T-cell (primary cell): ENCODE data around the gene SLFNL1. TPM values are rescaled to one million over a fixed set of nuclear protein-coding genes. Genes with fewer than 3 reads are reported as not detected.

Source experiments
- ATAC-seq, 4 experiments: fragments of 200-7000 bp in 3 of 4; fragments of 150-1000 bp in 1 of 4; cut with Tn5 transposase; replicated peaks in 1 of 4; 1 replicate in 3 of 4; 2 replicates in 1 of 4; pipeline ENCODE4 v1.10.0; 2021; ENCODE audit warnings: moderate library complexity in 3 of 4, mild to moderate bottlenecking in 2 of 4, moderate number of reproducible peaks in 1 of 4
- CTCF ChIA-PET, 2 donors: fragments of 300-600 bp; sonication (Branson Sonifier 250); formaldehyde crosslinking; loops; one replicate each; lab custom pipeline; 2022; ENCODE audit warnings: antibody characterized with exemption in 2 of 2; lab: Charles Lee
- POLR2A ChIA-PET, 2 donors: fragments of 300-600 bp; sonication (Branson Sonifier 250); formaldehyde crosslinking; loops; one replicate each; lab custom pipeline; 2022; ENCODE audit warnings: antibody characterized with exemption in 2 of 2; lab: Charles Lee
- DNase-seq, 35 experiments: peaks; one replicate each; pipeline versions ENCODE4 v3.0.0 to v3.0.0-alpha.2; 2013 to 2023
- H3K27ac ChIP-seq: one replicate; pipeline ENCODE4 v1.5.1; 2013; ENCODE audit warnings: low read length
- H3K27me3 ChIP-seq, 2 experiments: replicated peaks in 1 of 2; 1 replicate in 1 of 2; 2 replicates in 1 of 2; pipeline versions ENCODE4 v1.6.1 to v1.7.0; 2013; ENCODE audit warnings: low read length in 1 of 2, mixed read lengths in 1 of 2; ENCODE audit not compliant: control insufficient read depth in 2 of 2, insufficient read depth in 2 of 2; ENCODE audit errors: extremely low read depth in 1 of 2
- H3K36me3 ChIP-seq, 2 donors: 1 replicate in 1 of 2; 2 replicates in 1 of 2; pipeline versions ENCODE4 v1.6.1 to v1.7.0; 2013; ENCODE audit warnings: low read length in 1 of 2; ENCODE audit not compliant: control insufficient read depth in 2 of 2, insufficient read depth in 1 of 2; ENCODE audit errors: extremely low read depth in 1 of 2
- H3K4me1 ChIP-seq, 2 experiments: 1 replicate in 1 of 2; 2 replicates in 1 of 2; pipeline versions ENCODE4 v1.6.1 to v1.7.0; 2013; ENCODE audit warnings: low read length in 2 of 2, mixed read lengths in 1 of 2; ENCODE audit not compliant: insufficient read depth in 2 of 2, control insufficient read depth in 1 of 2; ENCODE audit errors: extremely low read depth in 1 of 2
- H3K4me3 ChIP-seq, 2 donors: 1 replicate in 1 of 2; 2 replicates in 1 of 2; pipeline versions ENCODE4 v1.5.1 to v1.7.0; 2013; ENCODE audit warnings: mild to moderate bottlenecking in 2 of 2, low read length in 1 of 2, moderate library complexity in 1 of 2; ENCODE audit not compliant: control insufficient read depth in 1 of 2; ENCODE audit errors: extremely low read depth in 1 of 2
- H3K9me3 ChIP-seq: 2 replicates; pipeline ENCODE4 v1.7.0; 2013
- H3K27ac Mint-ChIP-seq, 2 donors: one replicate each; pipeline ENCODE4 v1.8.0; 2020 to 2021; ENCODE audit warnings: mild to moderate bottlenecking in 2 of 2, mixed read lengths in 2 of 2
- H3K27me3 Mint-ChIP-seq, 2 donors: one replicate each; pipeline ENCODE4 v1.8.0; 2021 to 2022; ENCODE audit warnings: mixed read lengths in 2 of 2
- H3K36me3 Mint-ChIP-seq: one replicate; pipeline ENCODE4 v1.8.0; 2021; ENCODE audit warnings: mixed read lengths
- H3K4me1 Mint-ChIP-seq, 3 donors: one replicate each; pipeline ENCODE4 v1.8.0; 2020 to 2022; ENCODE audit warnings: mixed read lengths in 3 of 3, mild to moderate bottlenecking in 1 of 3
- H3K4me3 Mint-ChIP-seq, 3 donors: one replicate each; pipeline ENCODE4 v1.8.0; 2020 to 2022; ENCODE audit warnings: mild to moderate bottlenecking in 3 of 3, mixed read lengths in 3 of 3, moderate library complexity in 3 of 3
- H3K9me3 Mint-ChIP-seq, 3 donors: one replicate each; pipeline ENCODE4 v1.8.0; 2020 to 2022; ENCODE audit warnings: mixed read lengths in 3 of 3
- WGBS: methylation state at CpG from one replicate; pipeline ENCODE4 v1.1.5; 2013; ENCODE audit warnings: missing lambda C conversion rate; ENCODE audit not compliant: insufficient coverage; 5-methylcytosine and 5-hydroxymethylcytosine counted together
- total RNA-seq, 35 experiments: library from RNA in 6 of 35; stranded (reverse) in 6 of 35; fragments of 120-200 nt in 1 of 35; gene quantifications; one replicate each; pipeline versions ENCODE4 v1.2.1 to v1.2.4 and lab custom pipeline; 2013 to 2026

The SLFNL1 gene
- total RNA-seq, 5 donors from 2014 or later (not counting 1 experiment from before 2014, with no cell fraction given): 0.25 to 0.98 (median 0.82) TPM

DNA sequence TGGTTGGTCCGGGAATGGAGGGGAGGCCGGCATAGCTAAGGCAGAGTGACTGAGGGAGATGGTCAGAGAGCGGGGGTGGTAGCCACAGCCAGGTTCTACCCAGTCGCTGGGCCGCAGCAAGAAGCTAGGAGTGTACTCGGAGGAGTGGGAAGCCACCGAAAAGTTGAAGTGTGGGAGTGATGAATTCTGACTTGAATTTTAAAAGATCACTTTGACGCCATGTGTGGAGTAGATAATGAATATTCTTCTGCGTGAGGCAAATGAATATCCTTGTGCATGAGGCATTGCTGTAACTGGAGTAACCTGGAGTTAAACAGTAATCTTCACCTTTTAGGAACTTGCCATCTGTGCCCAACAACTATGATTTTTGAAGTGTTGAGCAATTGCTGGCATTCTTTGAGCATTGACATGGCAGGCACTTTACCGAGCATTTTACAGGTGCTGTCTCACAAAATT is 35.2 kb downstream of the SLFNL1 start:
- Mint-ChIP-seq H3K9me3 (no peaks in the 10 kb centered on the region), H3K27me3 (no peaks in the 10 kb centered on the region), H3K4me3 (no peak overlapping the region), H3K4me1 (peaks cover 7 to 19% (median 15%) of the 10 kb centered on the region in 3 donors), H3K27ac (no peak overlapping the region), H3K36me3 (peaks cover 75% of the 10 kb centered on the region)
- peaks cover 0 to 67% of the 10 kb centered on the region in 2 donors for H3K36me3 ChIP-seq
- no peak overlapping the region for H3K27ac ChIP-seq
- H3K4me1 ChIP-seq: peaks cover 0 to 6% of the 10 kb centered on the region in 2 experiments
- H3K27me3 ChIP-seq: no peaks in the 10 kb centered on the region
- POLR2A ChIA-PET: interaction anchor here in 1 of 2 donors (0.7 kb wide), 1 partner anchor 81 kb away, joined by 8 read pairs; no protein-coding TSS in a partner anchor
- CTCF ChIA-PET: interaction anchor here in 1 of 2 donors (1.0 to 1.1 kb wide), 2 partner anchors 11 to 18 kb away, joined by 3 to 4 read pairs; no protein-coding TSS in a partner anchor
- WGBS: 97% methylated on average over 9 of the region's 10 CpGs
- H3K9me3 ChIP-seq: no peaks in the 10 kb centered on the region
- ATAC-seq (no peak), DNase-seq (no peak)
- H3K4me3 ChIP-seq: no peak overlapping the region

- Mint-ChIP-seq H3K27ac (no peak overlapping the region), H3K4me3 (no peak overlapping the region), H3K27me3 (no peaks in the 10 kb centered on the region), H3K9me3 (no peaks in the 10 kb centered on the region), H3K4me1 (peaks cover 12 to 24% (median 19%) of the 10 kb centered on the region in 3 donors), H3K36me3 (peaks cover 71% of the 10 kb centered on the region)
- no peaks in the 10 kb centered on the region for H3K9me3 ChIP-seq
- ATAC-seq (no peak), DNase-seq (no peak)
- H3K27ac ChIP-seq: no peak overlapping the region
- POLR2A ChIA-PET: no interaction called here
- H3K27me3 ChIP-seq: no peaks in the 10 kb centered on the region
- peaks cover 0 to 67% of the 10 kb centered on the region in 2 donors for H3K36me3 ChIP-seq
- H3K4me1 ChIP-seq: peaks cover 2 to 9% of the 10 kb centered on the region in 2 experiments
- no peak overlapping the region for H3K4me3 ChIP-seq
- 71% methylated on average over 3 of the region's 3 CpGs for WGBS
- CTCF ChIA-PET: no interaction called here
Observed at GRCh38 chr1:40985875-40986274, 35.6 kb downstream of the SLFNL1 start.

DNA sequence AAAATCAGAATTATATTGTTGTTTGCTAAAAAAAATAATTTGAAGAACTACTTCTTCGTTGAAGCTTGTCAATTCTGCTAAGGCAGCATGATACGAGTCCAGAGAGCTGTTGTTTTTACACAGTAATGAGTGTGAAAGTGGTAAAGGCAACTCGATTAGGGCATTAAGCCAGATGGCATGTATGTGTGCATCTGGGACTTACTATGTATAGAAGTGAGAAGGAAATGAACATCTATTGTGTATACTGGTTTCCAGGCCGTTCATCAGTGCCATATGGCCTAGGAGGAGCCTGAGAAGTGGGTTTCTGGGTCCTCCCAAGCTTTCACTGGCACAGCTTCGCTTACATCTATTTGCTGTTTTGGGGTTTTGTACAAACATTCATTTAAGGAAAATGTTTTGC is 36.4 kb downstream of the SLFNL1 start:
- Mint-ChIP-seq H3K36me3 (peaks cover 64% of the 10 kb centered on the region), H3K4me3 (no peak overlapping the region), H3K27me3 (no peaks in the 10 kb centered on the region), H3K9me3 (no peaks in the 10 kb centered on the region), H3K4me1 (peaks cover 19 to 29% (median 25%) of the 10 kb centered on the region in 3 donors), H3K27ac (no peak overlapping the region)
- peaks cover 6 to 16% of the 10 kb centered on the region in 2 experiments for H3K4me1 ChIP-seq
- DNase-seq: no peak
- POLR2A ChIA-PET: no interaction called here
- CTCF ChIA-PET: interaction anchor here in 1 of 2 donors (1.4 kb wide), 1 partner anchor 18 kb away, joined by 6 read pairs; no protein-coding TSS in a partner anchor
- H3K4me3 ChIP-seq: no peak overlapping the region
- H3K36me3 ChIP-seq: peaks cover 0 to 60% of the 10 kb centered on the region in 2 donors
- H3K27me3 ChIP-seq: no peaks in the 10 kb centered on the region
- no peaks in the 10 kb centered on the region for H3K9me3 ChIP-seq
- no peak overlapping the region for H3K27ac ChIP-seq
- ATAC-seq: no peak
- 72% methylated on average over 5 of the region's 5 CpGs for WGBS

DNA sequence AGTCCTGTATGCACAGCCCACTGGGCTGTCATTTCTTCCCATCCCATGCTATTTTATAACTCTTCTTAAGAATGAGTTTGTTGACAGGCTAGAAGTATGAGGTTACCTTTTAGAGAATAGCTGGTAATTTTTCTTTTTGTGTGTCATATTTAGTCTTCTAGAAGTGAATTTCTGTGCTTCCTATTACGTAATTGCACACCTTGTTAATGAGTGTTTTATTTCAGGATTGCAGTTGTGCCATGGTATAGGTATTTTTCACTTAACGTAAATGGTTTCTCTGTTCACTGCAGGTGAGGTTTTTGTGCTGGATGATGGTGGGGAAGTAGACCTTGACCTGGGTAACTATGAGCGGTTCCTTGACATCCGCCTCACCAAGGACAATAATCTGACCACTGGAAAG is 37.0 kb downstream of the SLFNL1 start:
- CTCF ChIA-PET: interaction anchor here in 1 of 2 donors (1.4 kb wide), 1 partner anchor 19 kb away, joined by 6 read pairs; no protein-coding TSS in a partner anchor
- ATAC-seq: no peak
- Mint-ChIP-seq H3K4me3 (no peak overlapping the region), H3K4me1 (peaks cover 19 to 29% (median 25%) of the 10 kb centered on the region in 3 donors), H3K27ac (no peak overlapping the region), H3K9me3 (no peaks in the 10 kb centered on the region), H3K36me3 (peaks cover 58% of the 10 kb centered on the region), H3K27me3 (no peaks in the 10 kb centered on the region)
- Histone ChIP-seq H3K27ac (no peak overlapping the region), H3K9me3 (no peaks in the 10 kb centered on the region), H3K4me1 (peaks cover 6 to 16% of the 10 kb centered on the region in 2 experiments), H3K36me3 (peaks cover 0 to 57% of the 10 kb centered on the region in 2 donors), H3K4me3 (no peak overlapping the region), H3K27me3 (no peaks in the 10 kb centered on the region)
- no peak for DNase-seq
- POLR2A ChIA-PET: no interaction called here
- 91% methylated on average over 1 of the region's 4 CpGs for WGBS

- DNase-seq: no peak
- no peak for ATAC-seq
- ChIA-PET POLR2A (no interaction called here), CTCF (interaction anchor here in 1 of 2 donors (0.8 to 1.4 kb wide), 2 partner anchors 17 to 19 kb away, joined by 4 to 6 read pairs; no protein-coding TSS in a partner anchor)
- H3K27me3 Mint-ChIP-seq: no peaks in the 10 kb centered on the region
- Histone ChIP-seq H3K36me3 (peaks cover 0 to 53% of the 10 kb centered on the region in 2 donors), H3K27me3 (no peaks in the 10 kb centered on the region), H3K9me3 (no peaks in the 10 kb centered on the region), H3K4me3 (no peak overlapping the region), H3K4me1 (peaks cover 6 to 19% of the 10 kb centered on the region in 2 experiments), H3K27ac (no peak overlapping the region)
- no peak overlapping the region for H3K4me3 Mint-ChIP-seq
- peaks cover 53% of the 10 kb centered on the region for H3K36me3 Mint-ChIP-seq
- H3K9me3 Mint-ChIP-seq: no peaks in the 10 kb centered on the region
- peaks cover 20 to 29% (median 25%) of the 10 kb centered on the region in 3 donors for H3K4me1 Mint-ChIP-seq
- no peak overlapping the region for H3K27ac Mint-ChIP-seq
- no CpG with 5 or more reads among the region's 2 CpGs for WGBS
Observed at GRCh38 chr1:40984066-40984465, 37.5 kb downstream of the SLFNL1 start.

DNA sequence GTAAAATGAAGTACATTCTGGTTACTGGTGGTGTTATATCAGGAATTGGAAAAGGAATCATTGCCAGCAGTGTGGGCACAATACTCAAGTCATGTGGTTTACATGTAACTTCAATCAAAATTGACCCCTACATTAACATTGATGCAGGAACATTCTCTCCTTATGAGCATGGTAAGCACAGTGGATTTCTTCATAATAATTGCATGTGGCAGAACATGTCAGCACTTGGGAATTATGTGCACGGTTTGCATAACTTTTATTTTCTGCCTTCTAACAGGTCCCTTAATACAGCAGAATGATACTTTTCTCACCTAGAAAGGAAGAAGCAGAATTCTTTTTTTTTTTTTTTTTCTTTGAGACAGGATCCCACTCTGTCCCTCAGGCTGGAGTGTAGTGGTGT is 38.2 kb downstream of the SLFNL1 start:
- Histone ChIP-seq H3K9me3 (no peaks in the 10 kb centered on the region), H3K4me1 (peaks cover 6 to 24% of the 10 kb centered on the region in 2 experiments), H3K27me3 (no peaks in the 10 kb centered on the region), H3K4me3 (no peak overlapping the region), H3K36me3 (peaks cover 0 to 45% of the 10 kb centered on the region in 2 donors), H3K27ac (no peak overlapping the region)
- Mint-ChIP-seq H3K27ac (no peak overlapping the region), H3K9me3 (no peaks in the 10 kb centered on the region), H3K27me3 (no peaks in the 10 kb centered on the region), H3K4me3 (no peak overlapping the region), H3K36me3 (peaks cover 45% of the 10 kb centered on the region), H3K4me1 (peaks cover 25 to 29% (median 27%) of the 10 kb centered on the region in 3 donors)
- no CpG with 5 or more reads among the region's 1 CpG for WGBS
- ChIA-PET CTCF (interaction anchor here in 1 of 2 donors (0.8 to 2.1 kb wide), 2 partner anchors 18 to 20 kb away, joined by 4 to 5 read pairs; no protein-coding TSS in a partner anchor), POLR2A (no interaction called here)
- ATAC-seq (no peak), DNase-seq (no peak)
